IMR-90 (cell line): ENCODE data around the gene ANKIB1. TPM values are rescaled to one million over a fixed set of nuclear protein-coding genes. Genes with fewer than 3 reads are reported as not detected.

Experiments used
- ATAC-seq: fragments of 200-7000 bp; cut with Tn5 transposase; 2 replicates; pipeline ENCODE4 v1.9.1; 2020; ENCODE audit warnings: low read depth, mild to moderate bottlenecking, moderate library complexity
- BruUV-seq: library from RNA; stranded (reverse); fragments of 400-500 nt; replicated peaks from 2 replicates; lab custom pipeline; 2021; lab: Mats Ljungman, UMichigan
- CTCF ChIA-PET: fragments of 300-600 bp; formaldehyde crosslinking; extraction: SDS; loops from one replicate; lab custom pipeline; 2021; ENCODE audit warnings: antibody characterized with exemption; lab: Yijun Ruan, JAX
- POLR2A ChIA-PET: fragments of 300-600 bp; sonication (Branson Sonifier 250); formaldehyde crosslinking; loops from one replicate; lab custom pipeline; 2022; ENCODE audit warnings: antibody characterized with exemption; ENCODE audit not compliant: unreplicated experiment; lab: Charles Lee
- DNase-seq: peaks from one replicate; pipeline ENCODE4 v3.0.0; 2013
- H2AFZ ChIP-seq: replicated peaks from 2 replicates; pipeline ENCODE3; 2013; ENCODE audit warnings: low read length, mild to moderate bottlenecking; ENCODE audit not compliant: poor library complexity
- H2AK5ac ChIP-seq: 2 replicates; pipeline ENCODE4 v1.6.1; 2013; ENCODE audit warnings: low read depth, low read length, inconsistent platforms
- H2AK9ac ChIP-seq: replicated peaks from 2 replicates; pipeline ENCODE3; 2013; ENCODE audit warnings: mild to moderate bottlenecking, low read depth, low read length, moderate library complexity; ENCODE audit not compliant: poor library complexity
- H2BK120ac ChIP-seq: 2 replicates; pipeline ENCODE4 v1.6.1; 2013; ENCODE audit warnings: low read depth, low read length, inconsistent platforms
- H2BK15ac ChIP-seq: 3 replicates; pipeline ENCODE4 v1.6.1; 2013; ENCODE audit warnings: low read depth, low read length, inconsistent platforms
- H2BK20ac ChIP-seq: 2 replicates; pipeline ENCODE4 v1.6.1; 2013; ENCODE audit warnings: low read depth, mild to moderate bottlenecking, inconsistent platforms, low read length, moderate library complexity
- H2BK5ac ChIP-seq: 2 replicates; pipeline ENCODE4 v1.6.1; 2013; ENCODE audit warnings: mild to moderate bottlenecking, low read depth, low read length, inconsistent platforms; ENCODE audit not compliant: poor library complexity, severe bottlenecking
- H3K14ac ChIP-seq: replicated peaks from 2 replicates; pipeline ENCODE4 v1.6.1; 2013; ENCODE audit warnings: low read depth, low read length, inconsistent platforms
- H3K18ac ChIP-seq: 2 replicates; pipeline ENCODE4 v1.6.1; 2013; ENCODE audit warnings: low read depth, low read length, control low read depth
- H3K23ac ChIP-seq: 2 replicates; pipeline ENCODE4 v1.6.1; 2013; ENCODE audit warnings: low read depth, low read length, inconsistent platforms
- H3K27ac ChIP-seq: 2 replicates; pipeline ENCODE4 v1.5.1; 2013; ENCODE audit warnings: mild to moderate bottlenecking, control low read depth, low read length; ENCODE audit not compliant: insufficient read depth
- H3K27me3 ChIP-seq: 2 replicates; pipeline ENCODE4 v1.6.1; 2013; ENCODE audit warnings: low read length; ENCODE audit not compliant: control insufficient read depth, insufficient read depth
- H3K36me3 ChIP-seq: 2 replicates; pipeline ENCODE4 v1.6.1; 2013; ENCODE audit warnings: low read length, mixed read lengths; ENCODE audit not compliant: control insufficient read depth, insufficient read depth
- H3K4ac ChIP-seq: 2 replicates; pipeline ENCODE4 v1.6.1; 2013; ENCODE audit warnings: low read depth, low read length, inconsistent platforms
- H3K4me1 ChIP-seq: 2 replicates; pipeline ENCODE4 v1.6.1; 2013; ENCODE audit warnings: low read length, mixed read lengths; ENCODE audit not compliant: control insufficient read depth, insufficient read depth
- H3K4me2 ChIP-seq: 2 replicates; pipeline ENCODE4 v1.6.1; 2013; ENCODE audit warnings: low read depth, mild to moderate bottlenecking, control low read depth, low read length, moderate library complexity
- H3K4me3 ChIP-seq: 2 replicates; pipeline ENCODE4 v1.5.1; 2013; ENCODE audit warnings: low read depth, mild to moderate bottlenecking, control low read depth, low read length, moderate library complexity; ENCODE audit not compliant: insufficient read depth
- H3K56ac ChIP-seq: 2 replicates; pipeline ENCODE4 v1.6.1; 2013; ENCODE audit warnings: low read length, inconsistent platforms; ENCODE audit not compliant: insufficient read depth; ENCODE audit errors: extremely low read depth
- H3K79me1 ChIP-seq, 2 experiments: 2 replicates each; pipeline ENCODE4 v1.6.1; 2013; ENCODE audit warnings: low read length in 2 of 2, inconsistent platforms in 1 of 2, low read depth in 1 of 2
- H3K9ac ChIP-seq: 2 replicates; pipeline ENCODE4 v1.6.1; 2013; ENCODE audit warnings: low read depth, low read length, control low read depth
- H3K9me1 ChIP-seq: 2 replicates; pipeline ENCODE4 v1.6.1; 2013; ENCODE audit warnings: low read length, inconsistent platforms; ENCODE audit not compliant: insufficient read depth
- H3K9me3 ChIP-seq: 2 replicates; pipeline ENCODE4 v1.6.1; 2013; ENCODE audit warnings: low read length; ENCODE audit not compliant: control insufficient read depth, insufficient read depth
- H4K20me1 ChIP-seq: 2 replicates; pipeline ENCODE4 v1.6.1; 2013; ENCODE audit warnings: low read length, inconsistent platforms; ENCODE audit not compliant: insufficient read depth
- H4K5ac ChIP-seq: 2 replicates; pipeline ENCODE4 v1.6.1; 2013; ENCODE audit warnings: mild to moderate bottlenecking, low read depth, low read length, control low read depth
- H4K8ac ChIP-seq, 2 experiments: 2 replicates each; pipeline ENCODE4 v1.6.1; 2013; ENCODE audit warnings: low read depth in 2 of 2, low read length in 2 of 2, control low read depth in 1 of 2, inconsistent platforms in 1 of 2
- H4K91ac ChIP-seq: 2 replicates; pipeline ENCODE4 v1.6.1; 2013; ENCODE audit warnings: low read depth, low read length, inconsistent platforms; ENCODE audit not compliant: insufficient read depth
- BHLHE40 ChIP-seq: fragments of 150-350 bp; IDR thresholded peaks from 2 replicates; pipeline ENCODE4 v1.6.1; 2016; ENCODE audit warnings: mild to moderate bottlenecking, low read depth, low read length
- CEBPB ChIP-seq: IDR thresholded peaks from 2 replicates; pipeline ENCODE4 v1.6.1; 2012; ENCODE audit warnings: low read depth, low read length, improper control_type of control experiment
- CHD1 ChIP-seq: IDR thresholded peaks from 2 replicates; pipeline ENCODE4 v1.6.1; 2012; ENCODE audit warnings: low read depth, low read length, improper control_type of control experiment
- CTCF ChIP-seq: conservative IDR thresholded peaks from 2 replicates; pipeline ENCODE4 v1.5.1; 2012; ENCODE audit warnings: mild to moderate bottlenecking, low read depth, low read length, improper control_type of control experiment
- ELK1 ChIP-seq: fragments of 150-350 bp; IDR thresholded peaks from 2 replicates; pipeline ENCODE4 v1.6.1; 2016; ENCODE audit warnings: low read depth, mild to moderate bottlenecking, low read length, moderate library complexity, borderline replicate concordance
- FOS ChIP-seq: fragments of 150-350 bp; IDR thresholded peaks from 2 replicates; pipeline ENCODE4 v1.6.1; 2016; ENCODE audit warnings: low read depth, low read length
- MAFK ChIP-seq: IDR thresholded peaks from 2 replicates; pipeline ENCODE4 v1.6.1; 2012; ENCODE audit warnings: low read depth, low read length, improper control_type of control experiment
- MAZ ChIP-seq: IDR thresholded peaks from 2 replicates; pipeline ENCODE4 v1.6.1; 2012; ENCODE audit warnings: low read depth, mild to moderate bottlenecking, low read length, improper control_type of control experiment, moderate library complexity, borderline replicate concordance
- MXI1 ChIP-seq: IDR thresholded peaks from 2 replicates; pipeline ENCODE4 v1.6.1; 2012; ENCODE audit warnings: low read depth, mild to moderate bottlenecking, low read length, moderate library complexity, borderline replicate concordance
- NFE2L2 ChIP-seq: fragments of 150-350 bp; IDR thresholded peaks from 2 replicates; pipeline ENCODE4 v1.6.1; 2016; ENCODE audit warnings: low read depth, mild to moderate bottlenecking, low read length
- POLR2A ChIP-seq: IDR thresholded peaks from 2 replicates; pipeline ENCODE4 v1.6.1; 2012; ENCODE audit warnings: mild to moderate bottlenecking, low read depth, low read length
- RAD21 ChIP-seq: IDR thresholded peaks from 2 replicates; pipeline ENCODE4 v1.6.1; 2012; ENCODE audit warnings: low read length, improper control_type of control experiment
- RCOR1 ChIP-seq: IDR thresholded peaks from 2 replicates; pipeline ENCODE4 v1.6.1; 2012; ENCODE audit warnings: mild to moderate bottlenecking, low read length, improper control_type of control experiment; ENCODE audit not compliant: insufficient replicate concordance
- RFX5 ChIP-seq: IDR thresholded peaks from 2 replicates; pipeline ENCODE4 v1.8.0; 2012; ENCODE audit warnings: low read depth, mild to moderate bottlenecking, low read length, moderate library complexity
- SMC3 ChIP-seq: fragments of 150-350 bp; IDR thresholded peaks from 2 replicates; pipeline ENCODE4 v1.6.1; 2016; ENCODE audit warnings: low read depth, mild to moderate bottlenecking, antibody characterized with exemption, low read length, moderate library complexity
- WGBS, 2 experiments: methylation state at CpG; one replicate each; pipeline versions ENCODE4 v1.1.5 to v1.1.7; 2013; ENCODE audit warnings: missing lambda C conversion rate in 2 of 2; ENCODE audit not compliant: insufficient read length in 1 of 2; ENCODE audit errors: extremely low coverage in 2 of 2; 5-methylcytosine and 5-hydroxymethylcytosine counted together
- dilution Hi-C: fragments of 300-500 bp; cut with HindIII; formaldehyde crosslinking; loops from one replicate; pipeline ENCODE4 v1.14.3; 2018; ENCODE audit warnings: low sequenced_read_pairs; ENCODE audit not compliant: unreplicated experiment
- in situ Hi-C: fragments of 300-500 bp; cut with MboI; formaldehyde crosslinking; loops from 3 replicates; pipeline ENCODE4 v1.14.3; 2019; ENCODE audit warnings: low sequenced_read_pairs, inconsistent platforms, mixed read lengths
- intact Hi-C: fragments of 100-400 bp; cut with micrococcal nuclease; formaldehyde crosslinking; loops from 2 replicates; pipeline ENCODE4 v1.10.0; 2022
- polyA plus RNA-seq, 3 experiments: library from polyadenylated mRNA; depleted of rRNA; stranded (reverse); fragments of >200 nt; gene quantifications; 2 replicates each; pipeline ENCODE4 v1.2.3, GENCODE V29; 2012; ENCODE audit warnings: low replicate concordance in 1 of 3
- total RNA-seq: library from RNA; depleted of rRNA; stranded (reverse); fragments of >200 nt; gene quantifications from 2 replicates; pipeline ENCODE4 v1.2.3, GENCODE V29; 2012
- TF ChIP-seq, protein P1 (sequence below): fragments of 150-350 bp; IDR thresholded peaks from 2 replicates; pipeline ENCODE4 v1.6.1; 2017; ENCODE audit warnings: mild to moderate bottlenecking, antibody characterized with exemption, low read length, low read depth

ANKIB1 gene
- total and polyA plus RNA-seq, 2 of the 4 experiments (the other 2 are of a cell fraction): 18.7 to 33.9 TPM

- no CpG with 5 or more reads among the region's 2 CpGs for WGBS, 2 experiments
- Histone ChIP-seq H3K36me3 (peaks cover 5% of the 10 kb centered on the region; the same call in 1 of the 2 replicates), H3K18ac (no peak overlapping the region), H3K4me3 (no peak overlapping the region), H2BK20ac (no peak overlapping the region), H2BK15ac (no peak overlapping the region), H3K9ac (no peak overlapping the region), H3K79me1 (no peaks in the 10 kb centered on the region; a peak in 1 of 4 replicates), H4K20me1 (no peaks in the 10 kb centered on the region), H4K5ac (no peak overlapping the region), H3K4ac (no peak overlapping the region), H4K91ac (no peak overlapping the region), H3K4me2 (no peak overlapping the region), H3K56ac (no peak overlapping the region), H3K27ac (no peak overlapping the region), H3K9me3 (no peaks in the 10 kb centered on the region), H2BK120ac (no peak overlapping the region), H3K4me1 (peaks cover 1% of the 10 kb centered on the region; the same call in 1 of the 2 replicates), H2AK9ac (no peak overlapping the region), H2AK5ac (no peak overlapping the region), H2AFZ (no peak overlapping the region), H3K27me3 (no peaks in the 10 kb centered on the region), H4K8ac (no peak overlapping the region), H3K23ac (no peak overlapping the region), H3K14ac (no peak overlapping the region), H3K9me1 (no peaks in the 10 kb centered on the region), H2BK5ac (no peak overlapping the region)
- dilution Hi-C loops (no loop called here), intact Hi-C loops (no loop called here), in situ Hi-C loops (no loop called here)
- ChIA-PET POLR2A (no interaction called here), CTCF (no interaction called here)
- ATAC-seq (no peak), DNase-seq (no peak)
- no TSS peak for BruUV-seq
- TF ChIP-seq MAZ (no peak), RAD21 (no peak), CTCF (no peak), RCOR1 (no peak), CEBPB (no peak), CHD1 (no peak), MAFK (no peak), MXI1 (no peak), SMC3 (no peak), BHLHE40 (no peak), FOS (no peak), NFE2L2 (no peak), POLR2A (no peak), ELK1 (no peak), RFX5 (no peak)
- TF ChIP-seq, protein P1, sequence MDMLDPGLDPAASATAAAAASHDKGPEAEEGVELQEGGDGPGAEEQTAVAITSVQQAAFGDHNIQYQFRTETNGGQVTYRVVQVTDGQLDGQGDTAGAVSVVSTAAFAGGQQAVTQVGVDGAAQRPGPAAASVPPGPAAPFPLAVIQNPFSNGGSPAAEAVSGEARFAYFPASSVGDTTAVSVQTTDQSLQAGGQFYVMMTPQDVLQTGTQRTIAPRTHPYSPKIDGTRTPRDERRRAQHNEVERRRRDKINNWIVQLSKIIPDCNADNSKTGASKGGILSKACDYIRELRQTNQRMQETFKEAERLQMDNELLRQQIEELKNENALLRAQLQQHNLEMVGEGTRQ: no peak
These were observed 116.4 kb downstream of the ANKIB1 start for GRCh38 chr7:92362131-92362530.
